ENCODE measurements around the gene SH3BP4. TPM values are rescaled to one million over a fixed set of nuclear protein-coding genes. Genes with fewer than 3 reads are reported as not detected.

The SH3BP4 gene
- polyA plus RNA-seq, 1 donor (not counting 4 experiments of a cell fraction or from before 2014, with no cell fraction given), result 50.4 TPM

DNA sequence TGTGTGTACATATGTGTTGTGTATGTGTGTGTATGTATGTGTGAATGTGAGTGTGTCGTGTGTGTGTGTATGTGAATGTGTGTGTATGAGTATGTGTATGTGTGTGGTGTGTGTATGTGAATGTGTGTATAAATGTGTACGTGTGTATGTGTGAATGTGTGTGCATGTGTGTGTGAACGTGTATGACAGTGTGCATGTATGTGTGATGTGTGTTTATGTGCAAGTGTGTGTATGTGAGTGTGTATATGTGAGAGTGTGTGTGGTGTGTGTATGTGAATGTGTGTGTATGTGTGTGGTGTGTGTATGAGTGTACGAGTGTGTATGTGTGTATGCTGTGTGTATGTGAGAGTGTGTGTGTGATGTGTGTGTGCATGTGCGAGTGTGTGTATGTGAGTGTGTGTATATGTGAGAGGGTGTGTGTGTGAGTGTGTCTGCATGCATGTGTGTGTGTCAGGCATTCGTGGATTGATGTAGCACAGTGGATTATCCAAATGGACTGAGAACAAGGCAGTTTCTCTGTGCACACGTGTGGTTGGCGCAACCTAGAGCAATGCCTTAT lies 127.2 kb downstream of the SH3BP4 start:
- Histone ChIP-seq H2AFZ (ENCODE audit: control insufficient read depth, low read length) (no peak overlapping the region), H3K4me2 (ENCODE audit: control insufficient read depth, extremely low read depth, insufficient read depth, low read depth, low read length) (no peak overlapping the region), H3K27ac (ENCODE audit: control insufficient read depth, insufficient read depth, low read length) (no peak overlapping the region), H4K20me1 (ENCODE audit: control insufficient read depth, extremely low read depth, insufficient read depth, low read length) (no peaks in the 10 kb centered on the region), H3K9me1 (ENCODE audit: control insufficient read depth, extremely low read depth, insufficient read depth, low read length) (no peaks in the 10 kb centered on the region), H3K9ac (ENCODE audit: control insufficient read depth, extremely low read depth, insufficient read depth, low read length) (no peak overlapping the region), H3K4me3 (ENCODE audit: control insufficient read depth in 2 of 3, extremely low read depth in 1 of 3, insufficient read depth in 2 of 3, low read depth in 1 of 3, low read length in 3 of 3) (no peak overlapping the region), H3K36me3 (ENCODE audit: control insufficient read depth in 2 of 2, extremely low read depth in 1 of 2, insufficient read depth in 2 of 2, low read length in 2 of 2) (no peaks in the 10 kb centered on the region), H3K4me1 (ENCODE audit: control insufficient read depth, extremely low read depth, insufficient read depth, low read length) (no peaks in the 10 kb centered on the region), H3K79me2 (ENCODE audit: control insufficient read depth, insufficient read depth, low read length) (no peaks in the 10 kb centered on the region), H3K9me3 (ENCODE audit: control insufficient read depth, low read depth, low read length) (no peaks in the 10 kb centered on the region), H3K27me3 (ENCODE audit: control insufficient read depth, extremely low read depth, insufficient read depth, low read length) (peaks cover 3% of the 10 kb centered on the region)
- FAIRE-seq (no peak), DNase-seq (ENCODE audit: low read depth, low spot score) (no peak)
- TF ChIP-seq EZH2 (IDR thresholded peaks at IDR 0.05; ENCODE audit: low read length), result no peak
- TF ChIP-seq CTCF (optimal IDR thresholded peaks at IDR 0.05 in 1 of 3, IDR thresholded peaks at IDR 0.05 in 1 of 3, conservative IDR thresholded peaks at IDR 0.05 in 1 of 3; ENCODE audit: extremely low read depth in 1 of 3, insufficient read depth in 2 of 3, low read length in 3 of 3), result no peak
- dilution Hi-C loops (cut with MboI; ENCODE audit: extremely low pct_ligation_motif_present, low sequenced_read_pairs), result no loop called here

DNA sequence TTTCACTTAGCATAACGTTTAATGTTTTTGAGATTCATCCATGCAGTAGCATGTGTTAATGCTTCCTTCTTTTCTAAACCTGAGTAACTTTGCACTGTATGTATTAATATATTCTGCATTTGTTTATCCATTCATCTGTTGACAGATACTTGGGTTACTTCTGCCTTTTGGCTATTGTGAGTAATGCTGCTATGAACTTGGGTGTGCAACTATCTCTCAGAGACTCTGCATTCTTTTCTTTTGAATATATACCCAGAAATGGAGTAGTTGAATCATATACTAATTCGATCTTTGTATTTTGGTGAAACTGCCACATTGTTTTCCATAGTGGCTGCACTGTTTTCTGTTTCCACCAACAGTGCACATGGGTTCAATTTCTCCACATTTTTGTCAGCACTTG lies 128.3 kb downstream of the SH3BP4 start:
- no peaks in the 10 kb centered on the region for H3K4me1 ChIP-seq (ENCODE audit: control insufficient read depth, extremely low read depth, insufficient read depth, low read length)
- no peaks in the 10 kb centered on the region for H3K9me3 ChIP-seq (ENCODE audit: control insufficient read depth, low read depth, low read length)
- TF ChIP-seq CTCF (optimal IDR thresholded peaks at IDR 0.05 in 1 of 3, IDR thresholded peaks at IDR 0.05 in 1 of 3, conservative IDR thresholded peaks at IDR 0.05 in 1 of 3; ENCODE audit: extremely low read depth in 1 of 3, insufficient read depth in 2 of 3, low read length in 3 of 3), result no peak
- TF ChIP-seq EZH2 (IDR thresholded peaks at IDR 0.05; ENCODE audit: low read length), result no peak
- no peaks in the 10 kb centered on the region for H3K79me2 ChIP-seq (ENCODE audit: control insufficient read depth, insufficient read depth, low read length)
- H3K4me2 ChIP-seq (ENCODE audit: control insufficient read depth, extremely low read depth, insufficient read depth, low read depth, low read length), result no peak overlapping the region
- no peak overlapping the region for H3K9ac ChIP-seq (ENCODE audit: control insufficient read depth, extremely low read depth, insufficient read depth, low read length)
- dilution Hi-C loops (cut with MboI; ENCODE audit: extremely low pct_ligation_motif_present, low sequenced_read_pairs), result no loop called here
- no peaks in the 10 kb centered on the region for H3K9me1 ChIP-seq (ENCODE audit: control insufficient read depth, extremely low read depth, insufficient read depth, low read length)
- no peaks in the 10 kb centered on the region for H3K36me3 ChIP-seq (ENCODE audit: control insufficient read depth in 2 of 2, extremely low read depth in 1 of 2, insufficient read depth in 2 of 2, low read length in 2 of 2)
- FAIRE-seq (no peak), DNase-seq (ENCODE audit: low read depth, low spot score) (no peak)
- H2AFZ ChIP-seq (ENCODE audit: control insufficient read depth, low read length), result no peak overlapping the region
- H3K27ac ChIP-seq (ENCODE audit: control insufficient read depth, insufficient read depth, low read length), result no peak overlapping the region
- no peaks in the 10 kb centered on the region for H4K20me1 ChIP-seq (ENCODE audit: control insufficient read depth, extremely low read depth, insufficient read depth, low read length)
- H3K27me3 ChIP-seq (ENCODE audit: control insufficient read depth, extremely low read depth, insufficient read depth, low read length), result peaks cover 3% of the 10 kb centered on the region
- H3K4me3 ChIP-seq (ENCODE audit: control insufficient read depth in 2 of 3, extremely low read depth in 1 of 3, insufficient read depth in 2 of 3, low read depth in 1 of 3, low read length in 3 of 3), result no peak overlapping the region
